Upper lobe of left lung (tissue), 6 donors: ENCODE data around the gene SH2D3C. TPM values are rescaled to one million over a fixed set of nuclear protein-coding genes. Genes with fewer than 3 reads are reported as not detected.
A peak's percentile ranks its signal among the peaks of the same experiment; 100 is the strongest.
"Not testable (repeated sequence)": the region's sequence is repeated elsewhere in the genome, so short reads cannot be mapped to it uniquely, and the experiment has no call there.

Experiments
- ATAC-seq, 2 donors: fragments of 200-7000 bp; cut with Tn5 transposase; one replicate each; pipeline ENCODE4 v1.9.1; 2022; ENCODE audit warnings: mild to moderate bottlenecking in 2 of 2, moderate library complexity in 2 of 2; ENCODE audit not compliant: low FRiP score in 2 of 2
- DNase-seq, 2 donors: peaks; one replicate each; pipeline ENCODE4 v3.0.0-alpha.2; 2019 to 2020
- H3K27ac ChIP-seq, 4 donors: fragments of 200-600 bp; sonication (generic); one replicate each; pipeline ENCODE4 v1.5.1; 2016 to 2019
- H3K27me3 ChIP-seq, 4 donors: fragments of 200-600 bp; sonication (generic); one replicate each; pipeline ENCODE4 v1.5.1; 2017 to 2019
- H3K36me3 ChIP-seq, 4 donors: fragments of 200-600 bp; sonication (generic); one replicate each; pipeline ENCODE4 v1.5.1; 2016 to 2019
- H3K4me1 ChIP-seq, 4 donors: fragments of 200-600 bp; sonication (generic); one replicate each; pipeline ENCODE4 v1.5.1; 2018 to 2019
- H3K4me3 ChIP-seq, 4 donors: fragments of 200-600 bp; sonication (generic); one replicate each; pipeline ENCODE4 v1.5.1; 2017 to 2019; ENCODE audit warnings: mild to moderate bottlenecking in 2 of 4, moderate library complexity in 1 of 4
- H3K9me3 ChIP-seq, 4 donors: fragments of 200-600 bp; sonication (generic); one replicate each; pipeline ENCODE4 v1.5.1; 2018 to 2019
- CTCF ChIP-seq, 6 experiments: fragments of 450-650 bp in 4 of 6; fragments of 200-600 bp in 2 of 6; sonication (generic) in 2 of 6; IDR thresholded peaks; one replicate each; pipeline ENCODE4 v1.5.1; 2016 to 2019; ENCODE audit warnings: antibody characterized with exemption in 6 of 6
- EP300 ChIP-seq, 4 donors: sonication (generic); formaldehyde crosslinking; IDR thresholded peaks; one replicate each; pipeline ENCODE4 v1.5.1; 2017; ENCODE audit warnings: antibody characterized with exemption in 4 of 4, control low read depth in 2 of 4
- POLR2A ChIP-seq, 4 donors: fragments of 450-650 bp; IDR thresholded peaks; one replicate each; pipeline ENCODE4 v1.5.1; 2016 to 2017; ENCODE audit warnings: antibody characterized with exemption in 4 of 4, mild to moderate bottlenecking in 2 of 4
- POLR2AphosphoS5 ChIP-seq, 2 donors: sonication (generic); formaldehyde crosslinking; IDR thresholded peaks; one replicate each; pipeline ENCODE4 v1.5.1; 2017; ENCODE audit warnings: antibody characterized with exemption in 2 of 2
- WGBS, 2 donors: methylation state at CpG; one replicate each; pipeline ENCODE4 v1.1.5; 2017 to 2018; 5-methylcytosine and 5-hydroxymethylcytosine counted together
- total RNA-seq, 6 donors: library from RNA; depleted of rRNA in 4 of 6; stranded (reverse); fragments of >200 nt in 4 of 6; gene quantifications; one replicate each; pipeline versions ENCODE4 v1.1.0 to v1.2.1, GENCODE V29; 2016 to 2021
- donor health status: DM: no; HTN: no; CAD: no; lungs with moderate emphysema.
- donor health status: DM: no; HTN: yes; CAD: no; lungs with severe emphysema.

Gene SH2D3C
- total RNA-seq, 6 donors from 2014 or later: 17.5 to 90.4 (median 37.5) TPM

- peak; percentile 66 to 76 for ATAC-seq
- 40 to 43% methylated on average over 15 to 16 of the region's 16 CpGs for WGBS, 2 donors
- Histone ChIP-seq H3K4me1 (peaks cover 35 to 63% (median 47%) of the 10 kb centered on the region in 4 donors), H3K27ac (peak overlapping the region; percentile 84 to 96 (median 87)), H3K4me3 (peak overlapping the region in 3 of 4 donors; percentile 27 to 46 (median 40)), H3K36me3 (peaks cover 0 to 30% (median 3%) of the 10 kb centered on the region in 4 donors), H3K27me3 (no peaks in the 10 kb centered on the region), H3K9me3 (no peaks in the 10 kb centered on the region)
- TF ChIP-seq POLR2AphosphoS5 (IDR thresholded peaks at IDR 0.05) (peak; percentile 73 to 83), EP300 (IDR thresholded peaks at IDR 0.05) (peak in 3 of 4 donors; percentile 29 to 75 (median 60)), POLR2A (IDR thresholded peaks at IDR 0.05) (peak in 2 of 4 donors; percentile 16 to 48), CTCF (IDR thresholded peaks at IDR 0.05) (no peak)
- DNase-seq: peak in 1 of 2 donors; percentile 69
Observed at GRCh38 chr9:127762111-127762676, 16.3 kb downstream of the SH2D3C start.

GRCh38 chr9:127761491-127761956 lies 16.9 kb downstream of the SH2D3C start:
- Histone ChIP-seq H3K9me3 (no peaks in the 10 kb centered on the region), H3K4me1 (peaks cover 30 to 56% (median 41%) of the 10 kb centered on the region in 4 donors), H3K36me3 (peaks cover 0 to 24% (median 2%) of the 10 kb centered on the region in 4 donors), H3K27me3 (no peaks in the 10 kb centered on the region), H3K4me3 (peak overlapping the region; percentile 2 to 46 (median 34)), H3K27ac (peak overlapping the region; percentile 84 to 89 (median 87))
- no peak for ATAC-seq
- 37 to 53% methylated on average over 3 to 5 of the region's 5 CpGs for WGBS, 2 donors
- no peak for DNase-seq
- no peak for TF ChIP-seq CTCF (IDR thresholded peaks at IDR 0.05)
- TF ChIP-seq EP300 (IDR thresholded peaks at IDR 0.05): no peak
- TF ChIP-seq POLR2AphosphoS5 (IDR thresholded peaks at IDR 0.05): peak in 1 of 2 donors; percentile 22
- no peak for TF ChIP-seq POLR2A (IDR thresholded peaks at IDR 0.05)

GRCh38 chr9:127761061-127761460 lies 17.4 kb downstream of the SH2D3C start:
- WGBS, 2 donors: 70 to 79% methylated on average over 5 of the region's 5 CpGs
- Histone ChIP-seq H3K4me1 (peaks cover 25 to 52% (median 36%) of the 10 kb centered on the region in 4 donors), H3K27me3 (no peaks in the 10 kb centered on the region), H3K4me3 (peak overlapping the region in 3 of 4 donors; percentile 27 to 46 (median 40)), H3K27ac (peak overlapping the region; percentile 84 to 89 (median 87)), H3K36me3 (peaks cover 0 to 19% (median under 1%) of the 10 kb centered on the region in 4 donors), H3K9me3 (no peaks in the 10 kb centered on the region)
- TF ChIP-seq POLR2AphosphoS5 (IDR thresholded peaks at IDR 0.05) (no peak), POLR2A (IDR thresholded peaks at IDR 0.05) (no peak), CTCF (IDR thresholded peaks at IDR 0.05) (no peak), EP300 (IDR thresholded peaks at IDR 0.05) (no peak)
- ATAC-seq: no peak
- DNase-seq: no peak

- Histone ChIP-seq H3K36me3 (peaks cover 0 to 27% (median 7%) of the 10 kb centered on the region in 4 donors), H3K27me3 (peaks cover 0 to 16% (median 4%) of the 10 kb centered on the region in 4 donors), H3K4me1 (peaks cover 14 to 49% (median 27%) of the 10 kb centered on the region in 4 donors), H3K4me3 (peak overlapping the region in 3 of 4 donors; percentile 17 to 46 (median 40)), H3K27ac (peak overlapping the region; percentile 58 to 89 (median 87)), H3K9me3 (no peaks in the 10 kb centered on the region)
- TF ChIP-seq EP300 (IDR thresholded peaks at IDR 0.05) (no peak), POLR2A (IDR thresholded peaks at IDR 0.05) (no peak), CTCF (IDR thresholded peaks at IDR 0.05) (no peak), POLR2AphosphoS5 (IDR thresholded peaks at IDR 0.05) (no peak)
- 40 to 58% methylated on average over 3 to 5 of the region's 5 CpGs for WGBS, 2 donors
- DNase-seq: no peak
- ATAC-seq: no peak
Observed at GRCh38 chr9:127758843-127759242, 19.6 kb downstream of the SH2D3C start.

- peaks cover 4 to 30% (median 17%) of the 10 kb centered on the region in 4 donors for H3K4me1 ChIP-seq
- ATAC-seq, DNase-seq, H3K9me3 ChIP-seq: not testable (repeated sequence)
- peaks cover 0 to 16% (median 4%) of the 10 kb centered on the region in 4 donors for H3K27me3 ChIP-seq
- 58 to 77% methylated on average over 11 of the region's 11 CpGs for WGBS, 2 donors
- H3K27ac ChIP-seq: peak overlapping the region in 3 of 4 donors; percentile 44 to 89 (median 89)
- H3K36me3 ChIP-seq: peaks cover 0 to 38% (median 10%) of the 10 kb centered on the region in 4 donors
- peak overlapping the region in 1 of 4 donors; percentile 46 for H3K4me3 ChIP-seq
Observed at GRCh38 chr9:127756776-127757175, 21.7 kb downstream of the SH2D3C start.
